SK-N-SH (cell line): ENCODE measurements around the gene SMCHD1. TPM values are rescaled to one million over a fixed set of nuclear protein-coding genes. Genes with fewer than 3 reads are reported as not detected.

ENCODE experiments used
- CTCF ChIA-PET: fragments of 300-600, 350-600 bp; formaldehyde crosslinking; extraction: SDS; loops from one replicate; lab custom pipeline; 2021; lab: Yijun Ruan, JAX
- POLR2A ChIA-PET: fragments of 350-600 bp; sonication (Branson Sonifier 250); formaldehyde crosslinking; extraction: SDS; loops from one replicate; lab custom pipeline; 2020; ENCODE audit warnings: antibody characterized with exemption, inconsistent platforms; lab: Yijun Ruan, JAX
- DNase-seq: peaks from one replicate; pipeline ENCODE4 v3.0.0; 2012
- H2AFZ ChIP-seq: fragments of 200-600 bp; sonication (generic); 2 replicates; pipeline ENCODE4 v1.8.1; 2016; ENCODE audit warnings: antibody characterized with exemption, mild to moderate bottlenecking, low read depth
- H3F3A ChIP-seq: fragments of 200-600 bp; sonication (generic); replicated peaks from 2 replicates; pipeline ENCODE3; 2016; ENCODE audit warnings: antibody characterized with exemption, mild to moderate bottlenecking; ENCODE audit not compliant: insufficient read depth
- H3K27ac ChIP-seq, 2 experiments: fragments of 200-500 bp in 1 of 2; fragments of 200-600 bp in 1 of 2; sonication (Bioruptor generic) in 1 of 2; sonication (generic), shearing (Covaris generic) in 1 of 2; 2 replicates each; pipeline versions ENCODE4 v1.5.1 to v1.6.1; 2014 to 2016; ENCODE audit warnings: low read depth in 2 of 2, inconsistent platforms in 1 of 2, low read length in 1 of 2, mild to moderate bottlenecking in 1 of 2, mixed read lengths in 1 of 2
- H3K27me3 ChIP-seq: fragments of 200-600 bp; sonication (generic), shearing (Covaris generic); 2 replicates; pipeline ENCODE4 v1.6.1; 2016; ENCODE audit warnings: mixed run types; ENCODE audit not compliant: insufficient read depth
- H3K36me3 ChIP-seq, 2 experiments: fragments of 200-500 bp in 1 of 2; fragments of 200-600 bp in 1 of 2; sonication (Bioruptor generic) in 1 of 2; sonication (generic) in 1 of 2; replicated peaks in 1 of 2; 2 replicates each; pipeline versions ENCODE3 to v1.5.1; 2014 to 2016; ENCODE audit warnings: low read length in 1 of 2, mild to moderate bottlenecking in 1 of 2; ENCODE audit not compliant: insufficient read depth in 2 of 2, control insufficient read depth in 1 of 2
- H3K4me1 ChIP-seq, 2 experiments: fragments of 200-500 bp in 1 of 2; fragments of 200-600 bp in 1 of 2; sonication (Bioruptor generic) in 1 of 2; sonication (generic), shearing (Covaris generic) in 1 of 2; 2 replicates each; pipeline versions ENCODE4 v1.5.1 to v1.6.1; 2014 to 2016; ENCODE audit warnings: low read depth in 1 of 2, low read length in 1 of 2, mixed run types in 1 of 2; ENCODE audit not compliant: insufficient read depth in 2 of 2, control insufficient read depth in 1 of 2
- H3K4me2 ChIP-seq: fragments of 200-600 bp; sonication (generic), shearing (Covaris generic); 2 replicates; pipeline ENCODE4 v1.6.1; 2017; ENCODE audit warnings: mixed run types
- H3K4me3 ChIP-seq, 2 experiments: fragments of 200-500 bp in 1 of 2; fragments of 200-600 bp in 1 of 2; sonication (Bioruptor generic) in 1 of 2; sonication (generic), shearing (Covaris generic) in 1 of 2; 2 replicates each; pipeline versions ENCODE4 v1.5.1 to v1.8.1; 2014 to 2016; ENCODE audit warnings: low read depth in 2 of 2, inconsistent platforms in 1 of 2, low read length in 1 of 2, mild to moderate bottlenecking in 1 of 2, mixed read lengths in 1 of 2, moderate library complexity in 1 of 2
- H3K79me2 ChIP-seq: fragments of 200-600 bp; sonication (generic); 2 replicates; pipeline ENCODE4 v1.8.1; 2017; ENCODE audit warnings: mild to moderate bottlenecking; ENCODE audit not compliant: insufficient read depth
- H3K9ac ChIP-seq: fragments of 200-600 bp; sonication (generic); 2 replicates; pipeline ENCODE4 v1.6.1; 2017; ENCODE audit warnings: mixed run types
- H3K9me2 ChIP-seq: fragments of 200-600 bp; sonication (generic); 2 replicates; pipeline ENCODE4 v1.6.1; 2017; ENCODE audit warnings: mixed run types
- H3K9me3 ChIP-seq: fragments of 200-600 bp; sonication (generic); 2 replicates; pipeline ENCODE4 v1.6.1; 2017; ENCODE audit warnings: mixed run types, mild to moderate bottlenecking, moderate library complexity
- H4K20me1 ChIP-seq: fragments of 200-600 bp; sonication (generic); 2 replicates; pipeline ENCODE4 v1.6.1; 2017; ENCODE audit warnings: mild to moderate bottlenecking, mixed run types; ENCODE audit not compliant: insufficient read depth
- CTCF ChIP-seq: fragments of 200-600 bp; sonication (generic); IDR thresholded peaks from 2 replicates; pipeline ENCODE4 v1.6.1; 2017; ENCODE audit warnings: antibody characterized with exemption, mild to moderate bottlenecking, moderate library complexity
- ELF1 ChIP-seq: IDR thresholded peaks from 2 replicates; pipeline ENCODE4 v1.4.0; 2012
- EP300 ChIP-seq, 2 experiments: IDR thresholded peaks; 2 replicates each; pipeline versions ENCODE4 v1.4.0 to v1.6.1; 2012; ENCODE audit warnings: borderline replicate concordance in 1 of 2, low read depth in 1 of 2, low read length in 1 of 2
- EZH2phosphoT487 ChIP-seq: fragments of 200-600 bp; sonication (generic); IDR thresholded peaks from 2 replicates; pipeline ENCODE4 v1.6.1; 2017; ENCODE audit warnings: low read depth, mixed run types, mild to moderate bottlenecking, antibody characterized with exemption, moderate library complexity, borderline replicate concordance
- FOSL2 ChIP-seq: IDR thresholded peaks from 2 replicates; pipeline ENCODE4 v1.4.0; 2012; ENCODE audit warnings: low read depth, mild to moderate bottlenecking, moderate library complexity, borderline replicate concordance
- FOXJ3 ChIP-seq: sonication (generic); formaldehyde crosslinking; IDR thresholded peaks from 2 replicates; pipeline ENCODE4 v1.5.1; 2020; ENCODE audit warnings: mild to moderate bottlenecking, missing genetic modification reagents
- FOXM1 ChIP-seq: IDR thresholded peaks from 2 replicates; pipeline ENCODE4 v1.4.0; 2012; ENCODE audit warnings: low read depth, mild to moderate bottlenecking
- GATA2 ChIP-seq: sonication (generic); formaldehyde crosslinking; IDR thresholded peaks from 2 replicates; pipeline ENCODE4 v1.5.0; 2020; ENCODE audit warnings: mild to moderate bottlenecking, missing genetic modification reagents
- MXI1 ChIP-seq: IDR thresholded peaks from 2 replicates; pipeline ENCODE4 v1.6.1; 2012; ENCODE audit warnings: mild to moderate bottlenecking, low read depth, low read length, improper control_type of control experiment
- NFIC ChIP-seq: IDR thresholded peaks from 2 replicates; pipeline ENCODE4 v1.4.0; 2012; ENCODE audit warnings: borderline replicate concordance
- NRF1 ChIP-seq: IDR thresholded peaks from 2 replicates; pipeline ENCODE4 v1.6.1; 2012; ENCODE audit warnings: low read depth, mild to moderate bottlenecking, low read length
- PBX3 ChIP-seq: IDR thresholded peaks from 2 replicates; pipeline ENCODE4; 2012
- POLR2AphosphoS5 ChIP-seq: IDR thresholded peaks from 2 replicates; pipeline ENCODE4 v1.6.1; 2012; ENCODE audit warnings: low read depth, low read length
- RAD21 ChIP-seq: IDR thresholded peaks from 2 replicates; pipeline ENCODE4 v1.6.1; 2012; ENCODE audit warnings: mild to moderate bottlenecking, low read length
- RXRA ChIP-seq: IDR thresholded peaks from 2 replicates; pipeline ENCODE4 v1.4.0; 2012; ENCODE audit warnings: low read depth, mild to moderate bottlenecking, borderline replicate concordance
- SIN3A ChIP-seq: IDR thresholded peaks from 2 replicates; pipeline ENCODE4 v1.6.1; 2012; ENCODE audit warnings: low read depth, mild to moderate bottlenecking, low read length, moderate library complexity, borderline replicate concordance
- SMC3 ChIP-seq: IDR thresholded peaks from 2 replicates; pipeline ENCODE4 v1.6.1; 2012; ENCODE audit warnings: low read depth, low read length, improper control_type of control experiment
- TAF1 ChIP-seq: IDR thresholded peaks from 2 replicates; pipeline ENCODE4 v1.6.1; 2012; ENCODE audit warnings: low read depth, mild to moderate bottlenecking, low read length, moderate library complexity, borderline replicate concordance
- TCF12 ChIP-seq: IDR thresholded peaks from 2 replicates; pipeline ENCODE4 v1.4.0; 2012
- USF2 ChIP-seq: fragments of 150-350 bp; IDR thresholded peaks from 2 replicates; pipeline ENCODE4 v1.6.1; 2017; ENCODE audit warnings: antibody characterized with exemption, low read length, low read depth, borderline replicate concordance
- WGBS: methylation state at CpG from one replicate; pipeline ENCODE4 v1.1.6; 2017; ENCODE audit warnings: low lambda C conversion rate; 5-methylcytosine and 5-hydroxymethylcytosine counted together
- polyA plus RNA-seq, 3 experiments: library from polyadenylated mRNA; depleted of rRNA; stranded (reverse); fragments of >200 nt; gene quantifications; 2 replicates each; pipeline ENCODE4 v1.2.3, GENCODE V29; 2012

Gene SMCHD1
- polyA plus RNA-seq, 1 of the 3 experiments (the other 2 are of a cell fraction), result 8.9 TPM

- no peak for TF ChIP-seq GATA2
- TF ChIP-seq SIN3A, result no peak
- TF ChIP-seq FOSL2, result no peak
- TF ChIP-seq PBX3, result no peak
- TF ChIP-seq EZH2phosphoT487, result no peak
- no peak for TF ChIP-seq MXI1
- TF ChIP-seq FOXM1, result no peak
Observed at GRCh38 chr18:2839202-2839601, 183.7 kb downstream of the SMCHD1 start (continued).

GRCh38 chr18:2840521-2840920 is 185.0 kb downstream of the SMCHD1 start:
- CTCF ChIA-PET, result no interaction called here
- H4K20me1 ChIP-seq, result no peaks in the 10 kb centered on the region

GRCh38 chr18:2843146-2843545 is 187.6 kb downstream of the SMCHD1 start:
- Histone ChIP-seq H4K20me1 (no peaks in the 10 kb centered on the region), H3K4me1 (no peaks in the 10 kb centered on the region; a peak in 1 of 4 replicates), H3K9me3 (no peaks in the 10 kb centered on the region), H3K9ac (no peak overlapping the region), H3F3A (no peaks in the 10 kb centered on the region), H3K4me3 (no peak overlapping the region), H3K9me2 (no peaks in the 10 kb centered on the region), H3K27me3 (peaks cover 54% of the 10 kb centered on the region), H3K36me3 (no peaks in the 10 kb centered on the region), H3K4me2 (no peak overlapping the region), H3K79me2 (no peaks in the 10 kb centered on the region), H2AFZ (no peak overlapping the region), H3K27ac (no peak overlapping the region)
- no peak for DNase-seq
- TF ChIP-seq FOXJ3 (no peak), POLR2AphosphoS5 (no peak), FOSL2 (no peak), PBX3 (no peak), TAF1 (no peak), RXRA (no peak), CTCF (no peak), SIN3A (no peak), NFIC (no peak), RAD21 (no peak), USF2 (no peak), NRF1 (no peak), EP300 (IDR thresholded peaks at IDR 0.05; ENCODE audit: borderline replicate concordance in 1 of 2, low read depth in 1 of 2, low read length in 1 of 2) (no peak), EZH2phosphoT487 (no peak)
- CTCF ChIA-PET, result interaction anchor here (0.8 kb wide), 1 partner anchor 10 kb away, joined by 3 read pairs; no protein-coding TSS in a partner anchor
- 17% methylated on average over 6 of the region's 6 CpGs for WGBS
- POLR2A ChIA-PET, result no interaction called here

More at GRCh38 chr18:2840521-2840920, 185.0 kb downstream of the SMCHD1 start:
- H3F3A ChIP-seq, result no peaks in the 10 kb centered on the region
- no peak overlapping the region for H3K27ac ChIP-seq
- no peak overlapping the region for H3K4me3 ChIP-seq
- H3K9ac ChIP-seq, result no peak overlapping the region
- no peaks in the 10 kb centered on the region for H3K4me1 ChIP-seq
- no peak for DNase-seq
- H3K36me3 ChIP-seq, result no peaks in the 10 kb centered on the region
- H3K27me3 ChIP-seq, result peaks cover 37% of the 10 kb centered on the region; the same call in 1 of the 2 replicates
- H3K4me2 ChIP-seq, result no peak overlapping the region
- no peak overlapping the region for H2AFZ ChIP-seq
- no peaks in the 10 kb centered on the region for H3K79me2 ChIP-seq
- TF ChIP-seq RAD21, result no peak
- TF ChIP-seq SMC3, result no peak
- no peak for TF ChIP-seq TCF12
- TF ChIP-seq ELF1, result no peak
- POLR2A ChIA-PET, result no interaction called here
- H3K9me2 ChIP-seq, result no peaks in the 10 kb centered on the region
- no peaks in the 10 kb centered on the region for H3K9me3 ChIP-seq
- WGBS, result 75% methylated on average over 1 of the region's 1 CpG
